Right lobe of liver (tissue), 6 donors: ENCODE data around the gene NEGR1. TPM values are rescaled to one million over a fixed set of nuclear protein-coding genes. Genes with fewer than 3 reads are reported as not detected.

Experiments
- ATAC-seq, 4 donors: fragments of 200-7000 bp; cut with Tn5 transposase; one replicate each; pipeline ENCODE4 v1.9.1; 2020; ENCODE audit warnings: mild to moderate bottlenecking in 4 of 4, moderate library complexity in 4 of 4
- DNase-seq, 3 donors: peaks; one replicate each; pipeline ENCODE4 v3.0.0-alpha.2; 2020
- H3K27ac ChIP-seq, 3 donors: fragments of 200-600 bp; one replicate each; pipeline ENCODE4 v1.8.0; 2022
- H3K27me3 ChIP-seq, 2 donors: fragments of 200-600 bp; one replicate each; pipeline ENCODE4 v1.8.0; 2022
- H3K36me3 ChIP-seq, 4 donors: fragments of 200-600 bp; sonication (generic) in 1 of 4; one replicate each; pipeline versions ENCODE4 v1.5.1 to v1.8.0; 2017 to 2022; ENCODE audit warnings: control low read depth in 1 of 4
- H3K4me1 ChIP-seq, 4 donors: fragments of 200-600 bp; sonication (generic) in 1 of 4; one replicate each; pipeline versions ENCODE4 v1.5.1 to v1.8.0; 2017 to 2022; ENCODE audit warnings: control low read depth in 1 of 4
- H3K4me3 ChIP-seq, 3 donors: fragments of 200-600 bp; one replicate each; pipeline ENCODE4 v1.8.0; 2022
- H3K9me3 ChIP-seq, 4 donors: fragments of 200-600 bp; sonication (generic) in 1 of 4; one replicate each; pipeline versions ENCODE4 v1.5.1 to v1.8.0; 2017 to 2022; ENCODE audit warnings: control low read depth in 1 of 4
- CTCF ChIP-seq, 4 donors: fragments of 200-600 bp in 3 of 4; fragments of 450-650 bp in 1 of 4; IDR thresholded peaks; one replicate each; pipeline versions ENCODE4 v1.5.1 to v1.8.0; 2016 to 2022; ENCODE audit warnings: antibody characterized with exemption in 4 of 4, mild to moderate bottlenecking in 2 of 4
- POLR2A ChIP-seq: fragments of 450-650 bp; IDR thresholded peaks from one replicate; pipeline ENCODE4 v1.6.1; 2017; ENCODE audit warnings: antibody characterized with exemption, mild to moderate bottlenecking
- WGBS: methylation state at CpG from one replicate; pipeline ENCODE4 v1.1.6; 2018; ENCODE audit warnings: low coverage, low lambda C conversion rate; ENCODE audit not compliant: insufficient coverage; ENCODE audit errors: missing lambda C conversion rate; 5-methylcytosine and 5-hydroxymethylcytosine counted together
- intact Hi-C, 2 donors: fragments of 100-400 bp; cut with DNase I; formaldehyde crosslinking; loops; one replicate each; pipeline versions ENCODE4 v1.11.2 to v1.14.1; 2022
- total RNA-seq, 6 experiments: library from RNA; depleted of rRNA in 2 of 6; stranded (reverse); fragments of >200 nt in 2 of 6; fragmentation: NEBNext Ultra II Directional in 3 of 6; extraction: Animal tissue kit (Norgen Biotek cat#: 25700) in 3 of 6; gene quantifications; one replicate each; pipeline versions ENCODE4 v1.1.0 to v1.2.4, GENCODE V29; 2016 to 2023
- donor health status: DM: no; HTN: yes; CAD: no.
- donor health status: DM: no; HTN: no; CAD: no.
- donor health status: DM: no; HTN: no; CAD: no.
- donor health status: DM: no; HTN: yes; CAD: no.
- donor health status: DM: no; HTN: yes; CAD: no.

Gene NEGR1
- total RNA-seq, 6 experiments from 2014 or later, result 0.02 to 0.31 (median 0.14) TPM

GRCh38 chr1:71572038-71572437, 710.3 kb downstream of the NEGR1 start:
- intact Hi-C loops, result no loop called here
- Histone ChIP-seq H3K4me1 (no peaks in the 10 kb centered on the region), H3K36me3 (no peaks in the 10 kb centered on the region), H3K4me3 (no peak overlapping the region), H3K27me3 (no peaks in the 10 kb centered on the region), H3K9me3 (no peaks in the 10 kb centered on the region), H3K27ac (no peak overlapping the region)
- 37% methylated on average over 3 of the region's 3 CpGs for WGBS
- no peak for ATAC-seq
- no peak for TF ChIP-seq POLR2A
- no peak for TF ChIP-seq CTCF (IDR thresholded peaks at IDR 0.05)
- DNase-seq, result no peak

- H3K27ac ChIP-seq, result no peak overlapping the region
- TF ChIP-seq CTCF (IDR thresholded peaks at IDR 0.05) (no peak), POLR2A (no peak)
- H3K36me3 ChIP-seq, result no peaks in the 10 kb centered on the region
- no peaks in the 10 kb centered on the region for H3K4me1 ChIP-seq
- intact Hi-C loops, result no loop called here
- DNase-seq (no peak), ATAC-seq (no peak)
- 42% methylated on average over 1 of the region's 1 CpG for WGBS
- no peaks in the 10 kb centered on the region for H3K9me3 ChIP-seq
- H3K4me3 ChIP-seq, result no peak overlapping the region
- no peaks in the 10 kb centered on the region for H3K27me3 ChIP-seq
Observed at GRCh38 chr1:71566413-71566812, 715.9 kb downstream of the NEGR1 start.

GRCh38 chr1:71565831-71566230, 716.5 kb downstream of the NEGR1 start:
- no peaks in the 10 kb centered on the region for H3K9me3 ChIP-seq
- H3K4me1 ChIP-seq, result no peaks in the 10 kb centered on the region
- intact Hi-C loops, result no loop called here
- no peak overlapping the region for H3K4me3 ChIP-seq
- H3K27me3 ChIP-seq, result no peaks in the 10 kb centered on the region
- DNase-seq (no peak), ATAC-seq (no peak)
- 22% methylated on average over 3 of the region's 3 CpGs for WGBS
- TF ChIP-seq POLR2A, result no peak
- TF ChIP-seq CTCF (IDR thresholded peaks at IDR 0.05), result no peak
- H3K27ac ChIP-seq, result no peak overlapping the region
- no peaks in the 10 kb centered on the region for H3K36me3 ChIP-seq

GRCh38 chr1:71565262-71565661, 717.1 kb downstream of the NEGR1 start:
- Histone ChIP-seq H3K4me3 (no peak overlapping the region), H3K36me3 (no peaks in the 10 kb centered on the region), H3K4me1 (no peaks in the 10 kb centered on the region), H3K27ac (no peak overlapping the region), H3K9me3 (no peaks in the 10 kb centered on the region), H3K27me3 (no peaks in the 10 kb centered on the region)
- intact Hi-C loops, result no loop called here
- DNase-seq (no peak), ATAC-seq (no peak)
- no peak for TF ChIP-seq POLR2A
- TF ChIP-seq CTCF (IDR thresholded peaks at IDR 0.05), result no peak

GRCh38 chr1:71562298-71562697, 720.0 kb downstream of the NEGR1 start:
- WGBS, result 0% methylated on average over 1 of the region's 1 CpG
- H3K27ac ChIP-seq, result no peak overlapping the region

More at GRCh38 chr1:71562298-71562697, 720.0 kb downstream of the NEGR1 start:
- Histone ChIP-seq H3K4me3 (no peak overlapping the region), H3K27me3 (no peaks in the 10 kb centered on the region), H3K4me1 (no peaks in the 10 kb centered on the region), H3K9me3 (no peaks in the 10 kb centered on the region), H3K36me3 (no peaks in the 10 kb centered on the region)
- no peak for DNase-seq
- intact Hi-C loops, result no loop called here
- TF ChIP-seq CTCF (IDR thresholded peaks at IDR 0.05) (no peak), POLR2A (no peak)
- no peak for ATAC-seq
